ENCODE measurements around the gene HM13.
"Not testable (repeated sequence)": the region's sequence is repeated elsewhere in the genome, so short reads cannot be mapped to it uniquely, and the experiment has no call there.

The HM13 gene

GRCh38 chr20:31542963-31543362, 28.7 kb downstream of the HM13 start:
- no peak for DNase-seq (ENCODE audit: low read depth in 3 of 3)

- no peak for DNase-seq (ENCODE audit: low read depth in 3 of 3)
Measured at GRCh38 chr20:31543966-31544598, 29.8 kb downstream of the HM13 start.

GRCh38 chr20:31544600-31544999, 30.4 kb downstream of the HM13 start:
- DNase-seq (ENCODE audit: low read depth in 3 of 3): no peak

GRCh38 chr20:31545621-31546040, 31.4 kb downstream of the HM13 start:
- DNase-seq (ENCODE audit: low read depth in 3 of 3): not testable (repeated sequence)

GRCh38 chr20:31547017-31547675, 32.9 kb downstream of the HM13 start:
- DNase-seq (ENCODE audit: low read depth in 3 of 3): peak; percentile 61 to 68 (median 68)

- DNase-seq (ENCODE audit: low read depth in 3 of 3): no peak
Measured at GRCh38 chr20:31547720-31548298, 33.6 kb downstream of the HM13 start.

GRCh38 chr20:31548820-31549512, 34.7 kb downstream of the HM13 start:
- DNase-seq (ENCODE audit: low read depth in 3 of 3): no peak

- DNase-seq (ENCODE audit: low read depth in 3 of 3): no peak
Measured at GRCh38 chr20:31549513-31549880, 35.3 kb downstream of the HM13 start.

GRCh38 chr20:31550099-31550498, 35.9 kb downstream of the HM13 start:
- no peak for DNase-seq (ENCODE audit: low read depth in 3 of 3)

- no peak for DNase-seq (ENCODE audit: low read depth in 3 of 3)
Measured at GRCh38 chr20:31551163-31552081, 37.2 kb downstream of the HM13 start.

GRCh38 chr20:31555203-31555775, 41.0 kb downstream of the HM13 start:
- DNase-seq (ENCODE audit: low read depth in 3 of 3): no peak

- DNase-seq (ENCODE audit: low read depth in 3 of 3): no peak
Measured at GRCh38 chr20:31559704-31560093, 45.5 kb downstream of the HM13 start.

GRCh38 chr20:31560094-31560745, 46.0 kb downstream of the HM13 start:
- peak; percentile 57 to 71 (median 61) for DNase-seq (ENCODE audit: low read depth in 3 of 3)

- DNase-seq (ENCODE audit: low read depth in 3 of 3): no peak
Measured at GRCh38 chr20:31560746-31561598, 46.7 kb downstream of the HM13 start.

- no peak for DNase-seq (ENCODE audit: low read depth in 3 of 3)
Measured at GRCh38 chr20:31562241-31562640, 48.0 kb downstream of the HM13 start.

GRCh38 chr20:31564284-31564683, 50.0 kb downstream of the HM13 start:
- no peak for DNase-seq (ENCODE audit: low read depth in 3 of 3)

- DNase-seq (ENCODE audit: low read depth in 3 of 3): no peak
Measured at GRCh38 chr20:31565699-31566318, 51.6 kb downstream of the HM13 start.

- DNase-seq (ENCODE audit: low read depth in 3 of 3): no peak
Measured at GRCh38 chr20:31566319-31566657, 52.0 kb downstream of the HM13 start.

GRCh38 chr20:31566658-31567379, 52.6 kb downstream of the HM13 start:
- DNase-seq (ENCODE audit: low read depth in 3 of 3): no peak

Data from stimulated activated CD4-positive, alpha-beta T cell treated with anti-CD3 and anti-CD28 coated beads, TNF-alpha, amount 100 ng/mL, for 48 hours (primary cell).